ENCODE results near the gene EIF2B2. TPM values are rescaled to one million over a fixed set of nuclear protein-coding genes. Genes with fewer than 3 reads are reported as not detected.

EIF2B2 gene
- total RNA-seq, 2 experiments from 2014 or later, result 33.5 to 49.8 TPM

GRCh38 chr14:75046275-75046674 lies 43.6 kb downstream of the EIF2B2 start:
- POLR2A ChIA-PET, result interaction anchor here (0.6 to 1.0 kb wide), 2 partner anchors 11 to 314 kb away, joined by 3 read pairs; no protein-coding TSS in a partner anchor
- Histone ChIP-seq H4K20me1 (ENCODE audit: insufficient read depth, low read length) (no peaks in the 10 kb centered on the region), H3K4me1 (ENCODE audit: insufficient read depth, low read length, poor library complexity, severe bottlenecking) (peaks cover 6% of the 10 kb centered on the region), H2AFZ (ENCODE audit: low read length) (no peak overlapping the region), H3K36me3 (ENCODE audit: insufficient read depth, low read length) (no peaks in the 10 kb centered on the region), H3K4me3 (ENCODE audit: low read depth, low read length, poor library complexity, severe bottlenecking) (no peak overlapping the region), H3K9me2 (ENCODE audit: insufficient read depth, low read length) (no peaks in the 10 kb centered on the region), H3K9me3 (ENCODE audit: low read length) (no peaks in the 10 kb centered on the region), H3K4me2 (ENCODE audit: low read length) (no peak overlapping the region), H3K27ac (ENCODE audit: low read depth, low read length, poor library complexity, severe bottlenecking) (no peak overlapping the region), H3K79me2 (ENCODE audit: insufficient read depth, low read depth, low read length) (no peaks in the 10 kb centered on the region)
- no peak for DNase-seq (ENCODE audit: low spot score)
- no TSS peak for BruUV-seq (replicated peaks)
- CTCF ChIA-PET (ENCODE audit: unreplicated experiment), result no interaction called here
- intact Hi-C loops (cut with micrococcal nuclease; ENCODE audit: unreplicated experiment), result loop anchor here (5.0 kb wide), 1 partner anchor 39 kb away; no protein-coding TSS in a partner anchor
- TF ChIP-seq EZH2phosphoT487 (IDR thresholded peaks at IDR 0.05; ENCODE audit: borderline replicate concordance, low read depth, low read length), result no peak
- TF ChIP-seq CTCF (conservative IDR thresholded peaks at IDR 0.05; ENCODE audit: low read length), result no peak

- TF ChIP-seq EZH2phosphoT487 (IDR thresholded peaks at IDR 0.05; ENCODE audit: borderline replicate concordance, low read depth, low read length) (no peak), CTCF (conservative IDR thresholded peaks at IDR 0.05; ENCODE audit: low read length) (no peak)
- BruUV-seq (replicated peaks), result no TSS peak
- Histone ChIP-seq H3K27ac (ENCODE audit: low read depth, low read length, poor library complexity, severe bottlenecking) (no peak overlapping the region), H3K9me2 (ENCODE audit: insufficient read depth, low read length) (no peaks in the 10 kb centered on the region), H3K4me1 (ENCODE audit: insufficient read depth, low read length, poor library complexity, severe bottlenecking) (peaks cover 9% of the 10 kb centered on the region), H2AFZ (ENCODE audit: low read length) (no peak overlapping the region), H3K4me2 (ENCODE audit: low read length) (no peak overlapping the region), H3K79me2 (ENCODE audit: insufficient read depth, low read depth, low read length) (no peaks in the 10 kb centered on the region), H4K20me1 (ENCODE audit: insufficient read depth, low read length) (no peaks in the 10 kb centered on the region), H3K4me3 (ENCODE audit: low read depth, low read length, poor library complexity, severe bottlenecking) (no peak overlapping the region), H3K9me3 (ENCODE audit: low read length) (no peaks in the 10 kb centered on the region), H3K36me3 (ENCODE audit: insufficient read depth, low read length) (0 out of 2 replicates have a peak, but pooled peaks cover 2% of the 10 kb centered on the region)
- ChIA-PET POLR2A (no interaction called here), CTCF (ENCODE audit: unreplicated experiment) (no interaction called here)
- intact Hi-C loops (cut with micrococcal nuclease; ENCODE audit: unreplicated experiment), result loop anchor here (5.0 kb wide), 1 partner anchor 40 kb away; no protein-coding TSS in a partner anchor
- no peak for DNase-seq (ENCODE audit: low spot score)
Observed at GRCh38 chr14:75046899-75047298, 44.2 kb downstream of the EIF2B2 start.

- peaks cover 3% of the 10 kb centered on the region; the same call in 1 of the 2 replicates for H3K36me3 ChIP-seq (ENCODE audit: insufficient read depth, low read length)
- CTCF ChIA-PET (ENCODE audit: unreplicated experiment), result no interaction called here
- TF ChIP-seq CTCF (conservative IDR thresholded peaks at IDR 0.05; ENCODE audit: low read length), result no peak
- no peak for TF ChIP-seq EZH2phosphoT487 (IDR thresholded peaks at IDR 0.05; ENCODE audit: borderline replicate concordance, low read depth, low read length)
- no peak for DNase-seq (ENCODE audit: low spot score)
- H3K4me1 ChIP-seq (ENCODE audit: insufficient read depth, low read length, poor library complexity, severe bottlenecking), result peaks cover 9% of the 10 kb centered on the region
- H3K27ac ChIP-seq (ENCODE audit: low read depth, low read length, poor library complexity, severe bottlenecking), result no peak overlapping the region
- H2AFZ ChIP-seq (ENCODE audit: low read length), result no peak overlapping the region
- H3K4me2 ChIP-seq (ENCODE audit: low read length), result no peak overlapping the region
- BruUV-seq (replicated peaks), result no TSS peak
- POLR2A ChIA-PET, result interaction anchor here (0.6 to 1.6 kb wide), 3 partner anchors 19 to 78 kb away, joined by 3 to 4 read pairs (median 3); no protein-coding TSS in a partner anchor
- H4K20me1 ChIP-seq (ENCODE audit: insufficient read depth, low read length), result no peaks in the 10 kb centered on the region
- H3K9me2 ChIP-seq (ENCODE audit: insufficient read depth, low read length), result no peaks in the 10 kb centered on the region
- intact Hi-C loops (cut with micrococcal nuclease; ENCODE audit: unreplicated experiment), result loop anchor here (5.0 kb wide), 1 partner anchor 40 kb away; no protein-coding TSS in a partner anchor
- H3K9me3 ChIP-seq (ENCODE audit: low read length), result no peaks in the 10 kb centered on the region
- no peaks in the 10 kb centered on the region for H3K79me2 ChIP-seq (ENCODE audit: insufficient read depth, low read depth, low read length)
- no peak overlapping the region for H3K4me3 ChIP-seq (ENCODE audit: low read depth, low read length, poor library complexity, severe bottlenecking)
Observed at GRCh38 chr14:75047506-75047905, 44.8 kb downstream of the EIF2B2 start.
